ENCODE measurements around the gene TM9SF3. TPM values are rescaled to one million over a fixed set of nuclear protein-coding genes. Genes with fewer than 3 reads are reported as not detected.

TM9SF3 gene
- total and polyA plus RNA-seq, 10 of the 15 experiments (the other 5 are each of a cell fraction or from before 2014, with no cell fraction given) = 17.1 to 85.4 (median 44.9) TPM

DNA sequence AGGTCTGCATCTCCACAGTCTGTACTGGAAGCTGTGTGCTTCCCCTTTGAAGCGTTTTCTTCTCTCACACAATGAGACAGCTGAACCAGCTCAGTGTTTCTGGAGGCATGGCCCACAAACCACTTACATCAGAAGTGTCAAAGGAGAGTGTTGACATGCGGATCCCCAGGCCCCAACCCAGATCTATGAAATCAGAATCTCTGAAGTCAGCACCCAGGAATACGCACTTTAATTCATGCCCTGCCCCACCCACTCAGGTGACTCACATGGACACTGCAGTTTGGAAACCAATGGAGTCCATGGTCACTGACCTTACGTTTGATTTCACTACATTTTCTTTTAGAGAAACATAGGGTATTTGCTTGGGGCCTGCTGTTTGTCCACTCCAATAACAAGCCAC is 92.1 kb downstream of the TM9SF3 start:
- in situ Hi-C loops (cut with MboI) (no loop called here), intact Hi-C loops (cut with micrococcal nuclease; ENCODE audit: unreplicated experiment) (no loop called here)
- no peaks in the 10 kb centered on the region for H3K9me3 ChIP-seq (replicated peaks; ENCODE audit: control insufficient read depth, insufficient read depth, low read length)
- BruUV-seq (replicated peaks) = no TSS peak
- 42% methylated on average over 4 of the region's 4 CpGs for WGBS (ENCODE audit: insufficient coverage, insufficient replicate concordance, low lambda C conversion rate, missing lambda C conversion rate)
- H3K9ac ChIP-seq (ENCODE audit: control insufficient read depth, insufficient read depth, low read length) = no peak overlapping the region
- no peak for TF ChIP-seq HDAC6 (IDR thresholded peaks at IDR 0.05; ENCODE audit: unreplicated experiment)
- TF ChIP-seq SIX5 (IDR thresholded peaks at IDR 0.05; ENCODE audit: low read depth, low read length, severe bottlenecking) = no peak
- TF ChIP-seq, protein P1, sequence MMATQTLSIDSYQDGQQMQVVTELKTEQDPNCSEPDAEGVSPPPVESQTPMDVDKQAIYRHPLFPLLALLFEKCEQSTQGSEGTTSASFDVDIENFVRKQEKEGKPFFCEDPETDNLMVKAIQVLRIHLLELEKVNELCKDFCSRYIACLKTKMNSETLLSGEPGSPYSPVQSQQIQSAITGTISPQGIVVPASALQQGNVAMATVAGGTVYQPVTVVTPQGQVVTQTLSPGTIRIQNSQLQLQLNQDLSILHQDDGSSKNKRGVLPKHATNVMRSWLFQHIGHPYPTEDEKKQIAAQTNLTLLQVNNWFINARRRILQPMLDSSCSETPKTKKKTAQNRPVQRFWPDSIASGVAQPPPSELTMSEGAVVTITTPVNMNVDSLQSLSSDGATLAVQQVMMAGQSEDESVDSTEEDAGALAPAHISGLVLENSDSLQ (IDR thresholded peaks at IDR 0.05) = no peak
- TF ChIP-seq RCOR1 (conservative IDR thresholded peaks at IDR 0.05; ENCODE audit: low read depth, low read length) = no peak
- no peak for TF ChIP-seq TCF7 (IDR thresholded peaks at IDR 0.05; ENCODE audit: borderline replicate concordance)
- TF ChIP-seq CREM (IDR thresholded peaks at IDR 0.05; ENCODE audit: low read depth) = no peak
- TF ChIP-seq CBX3 (IDR thresholded peaks at IDR 0.05; ENCODE audit: borderline replicate concordance, low read depth) = no peak
- TF ChIP-seq CHD2 (IDR thresholded peaks at IDR 0.05; ENCODE audit: borderline replicate concordance, low read depth, low read length) = no peak
- TF ChIP-seq MEF2B (IDR thresholded peaks at IDR 0.05; ENCODE audit: partially characterized antibody, poor library complexity, severe bottlenecking) = no peak
- ChIA-PET SMC1A (ENCODE audit: uncharacterized antibody, unreplicated experiment) (interaction anchor here (1.5 kb wide), 1 partner anchor 15 kb away, joined by 3 read pairs; no protein-coding TSS in a partner anchor), RAD21 (ENCODE audit: unreplicated experiment) (no interaction called here), CTCF (interaction anchor here (0.7 kb wide), 1 partner anchor 788 kb away, joined by 3 read pairs; no protein-coding TSS in a partner anchor), POLR2A (no interaction called here)
- ATAC-seq (no peak), DNase-seq (ENCODE audit: low read depth, low spot score) (no peak), FAIRE-seq (no peak)
- H3K79me2 ChIP-seq (ENCODE audit: control insufficient read depth, insufficient read depth, low read length) = no peaks in the 10 kb centered on the region
- no peak overlapping the region for H3K4me2 ChIP-seq (ENCODE audit: control insufficient read depth, insufficient read depth)
- no peaks in the 10 kb centered on the region; a peak in 1 of 4 replicates for H3K27me3 ChIP-seq (replicated peaks in 1 of 2; ENCODE audit: control insufficient read depth in 2 of 2, insufficient read depth in 2 of 2, low read length in 1 of 2)
- no peaks in the 10 kb centered on the region for H4K20me1 ChIP-seq (ENCODE audit: control insufficient read depth, insufficient read depth)
- no peaks in the 10 kb centered on the region for H3K36me3 ChIP-seq (ENCODE audit: control insufficient read depth in 2 of 2, insufficient read depth in 2 of 2, low read length in 1 of 2)
- H3K4me1 ChIP-seq (ENCODE audit: control insufficient read depth, insufficient read depth, low read length) = no peaks in the 10 kb centered on the region
- H3K4me3 ChIP-seq = no peak overlapping the region
- no peak overlapping the region for H3K27ac ChIP-seq (ENCODE audit: control insufficient read depth, insufficient read depth)
- H2AFZ ChIP-seq (ENCODE audit: control insufficient read depth, low read depth, low read length) = no peak overlapping the region

Data from GM12878 (cell line).